Upper lobe of right lung (tissue), 1 donor: ENCODE measurements around the gene GRIN3A. TPM values are rescaled to one million over a fixed set of nuclear protein-coding genes. Genes with fewer than 3 reads are reported as not detected.
"Not testable (repeated sequence)": the region's sequence is repeated elsewhere in the genome, so short reads cannot be mapped to it uniquely, and the experiment has no call there.

Experiments used
- ATAC-seq: fragments of 200-7000 bp; cut with Tn5 transposase; one replicate; pipeline ENCODE4 v1.9.1; 2020; ENCODE audit warnings: mild to moderate bottlenecking, moderate library complexity
- DNase-seq: peaks from one replicate; pipeline ENCODE4 v3.0.0-alpha.2; 2020
- H3K27ac ChIP-seq: fragments of 200-600 bp; one replicate; pipeline ENCODE4 v1.8.0; 2022
- H3K27me3 ChIP-seq: fragments of 200-600 bp; one replicate; pipeline ENCODE4 v1.8.0; 2022; ENCODE audit warnings: mild to moderate bottlenecking
- H3K36me3 ChIP-seq: fragments of 200-600 bp; one replicate; pipeline ENCODE4 v1.8.0; 2022
- H3K4me1 ChIP-seq: fragments of 200-600 bp; one replicate; pipeline ENCODE4 v1.8.0; 2022
- H3K4me3 ChIP-seq: fragments of 200-600 bp; one replicate; pipeline ENCODE4 v1.8.0; 2022; ENCODE audit warnings: mild to moderate bottlenecking
- H3K9me3 ChIP-seq: fragments of 200-600 bp; one replicate; pipeline ENCODE4 v1.8.0; 2022
- CTCF ChIP-seq: fragments of 200-600 bp; IDR thresholded peaks from one replicate; pipeline ENCODE4 v1.8.0; 2022; ENCODE audit warnings: antibody characterized with exemption
- intact Hi-C: fragments of 100-400 bp; cut with DNase I; formaldehyde crosslinking; loops from one replicate; pipeline ENCODE4 v1.11.0; 2022
- total RNA-seq: library from RNA; stranded (reverse); fragmentation: NEBNext Ultra II Directional; extraction: Animal tissue kit (Norgen Biotek cat#: 25700); gene quantifications from one replicate; pipeline ENCODE4 v1.2.1, GENCODE V29; 2021
- donor health status: DM: no; HTN: yes; CAD: no; lungs with severe emphysema.

Gene GRIN3A
- total RNA-seq, 1 donor from 2014 or later = 0.06 TPM

- H3K4me3 ChIP-seq = no peak within 1 kb of the TSS
- H3K36me3 ChIP-seq = no peaks in the 10 kb centered on the region
- no peaks in the 10 kb centered on the region for H3K9me3 ChIP-seq
- TF ChIP-seq CTCF = no peak
- no peaks in the 10 kb centered on the region for H3K4me1 ChIP-seq
- intact Hi-C loops = no loop called here
- no peaks in the 10 kb centered on the region for H3K27me3 ChIP-seq
- H3K27ac ChIP-seq = no peak within 1 kb of the TSS
- no peak for DNase-seq
- ATAC-seq = no peak
These were observed 143.7 kb downstream of the GRIN3A start, which contains the start of gene PPP3R2 for GRCh38 chr9:101594796-101595195. Gene PPP3R2 (minus strand): TSS chr9:101594969. CDS start chr9:101594921, 48 bp downstream.

GRCh38 chr9:101593345-101593744 lies 145.1 kb downstream of the GRIN3A start:
- DNase-seq (no peak), ATAC-seq (no peak)
- no peaks in the 10 kb centered on the region for H3K9me3 ChIP-seq
- no peaks in the 10 kb centered on the region for H3K4me1 ChIP-seq
- H3K27me3 ChIP-seq = no peaks in the 10 kb centered on the region
- no peak overlapping the region for H3K27ac ChIP-seq
- no peak for TF ChIP-seq CTCF
- intact Hi-C loops = no loop called here
- no peaks in the 10 kb centered on the region for H3K36me3 ChIP-seq
- H3K4me3 ChIP-seq = no peak overlapping the region

- TF ChIP-seq CTCF = no peak
- ATAC-seq = no peak
These were observed 145.7 kb downstream of the GRIN3A start for GRCh38 chr9:101592788-101593187.

GRCh38 chr9:101591787-101592446 lies 146.5 kb downstream of the GRIN3A start:
- H3K27me3 ChIP-seq = no peaks in the 10 kb centered on the region
- no peaks in the 10 kb centered on the region for H3K4me1 ChIP-seq
- intact Hi-C loops = no loop called here
- H3K36me3 ChIP-seq = no peaks in the 10 kb centered on the region
- no peak for ATAC-seq
- no peak for DNase-seq
- H3K9me3 ChIP-seq = no peaks in the 10 kb centered on the region
- no peak for TF ChIP-seq CTCF
- H3K27ac ChIP-seq = no peak overlapping the region
- no peak overlapping the region for H3K4me3 ChIP-seq

More at GRCh38 chr9:101592788-101593187, 145.7 kb downstream of the GRIN3A start:
- Histone ChIP-seq H3K4me3 (no peak overlapping the region), H3K9me3 (no peaks in the 10 kb centered on the region), H3K36me3 (no peaks in the 10 kb centered on the region), H3K27ac (no peak overlapping the region), H3K27me3 (no peaks in the 10 kb centered on the region), H3K4me1 (no peaks in the 10 kb centered on the region)
- no peak for DNase-seq
- intact Hi-C loops = no loop called here

GRCh38 chr9:101590901-101591300 lies 147.5 kb downstream of the GRIN3A start:
- intact Hi-C loops = no loop called here
- Histone ChIP-seq H3K36me3 (no peaks in the 10 kb centered on the region), H3K9me3 (no peaks in the 10 kb centered on the region), H3K4me3 (no peak overlapping the region), H3K27me3 (no peaks in the 10 kb centered on the region), H3K27ac (no peak overlapping the region), H3K4me1 (no peaks in the 10 kb centered on the region)
- no peak for ATAC-seq
- no peak for DNase-seq
- no peak for TF ChIP-seq CTCF

- not testable (repeated sequence) for DNase-seq, H3K27me3 ChIP-seq
These were observed 148.4 kb downstream of the GRIN3A start for GRCh38 chr9:101590074-101590473.

More at GRCh38 chr9:101590074-101590473, 148.4 kb downstream of the GRIN3A start:
- H3K4me1 ChIP-seq, ATAC-seq, intact Hi-C loops, H3K36me3 ChIP-seq, H3K27ac ChIP-seq, H3K4me3 ChIP-seq, H3K9me3 ChIP-seq: not testable (repeated sequence)
